GM19324 (cell line): Measurements from ENCODE around the gene CNGA4.
"Not testable (repeated sequence)": the region's sequence is repeated elsewhere in the genome, so short reads cannot be mapped to it uniquely, and the experiment has no call there.

Experiments
- ATAC-seq: cut with Tn5 transposase; IDR thresholded peaks from one replicate; pipeline ENCODE4 v1.9.1; 2021; ENCODE audit warnings: mild to moderate bottlenecking, moderate library complexity; ENCODE audit not compliant: unreplicated experiment, low FRiP score

CNGA4 gene

DNA sequence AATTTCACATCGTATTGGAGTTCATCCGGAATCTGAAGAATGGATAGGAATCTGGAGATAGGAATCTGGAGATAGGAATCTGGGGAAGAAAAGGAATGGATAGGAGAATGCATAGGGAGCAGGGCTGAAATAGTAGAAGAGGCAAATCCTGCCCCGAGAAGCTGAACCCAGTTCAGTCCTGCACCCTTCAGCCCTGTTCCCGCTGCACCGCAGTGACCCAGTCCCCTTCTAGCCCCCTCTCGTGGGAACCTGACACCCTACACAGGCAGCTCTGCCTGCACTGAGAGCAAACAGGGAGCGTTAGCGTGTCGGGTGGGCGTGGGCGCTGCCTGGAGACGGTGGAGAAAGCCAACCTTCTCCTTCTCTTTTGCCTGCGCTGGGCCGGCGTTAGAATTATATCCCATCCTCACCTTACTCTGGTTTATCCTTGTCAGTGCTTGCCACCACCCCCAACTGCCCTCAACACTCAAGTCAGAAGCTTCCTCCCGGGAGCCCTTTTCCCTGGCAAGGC is 19.7 kb downstream of the CNGA4 start:
- no peak for ATAC-seq

DNA sequence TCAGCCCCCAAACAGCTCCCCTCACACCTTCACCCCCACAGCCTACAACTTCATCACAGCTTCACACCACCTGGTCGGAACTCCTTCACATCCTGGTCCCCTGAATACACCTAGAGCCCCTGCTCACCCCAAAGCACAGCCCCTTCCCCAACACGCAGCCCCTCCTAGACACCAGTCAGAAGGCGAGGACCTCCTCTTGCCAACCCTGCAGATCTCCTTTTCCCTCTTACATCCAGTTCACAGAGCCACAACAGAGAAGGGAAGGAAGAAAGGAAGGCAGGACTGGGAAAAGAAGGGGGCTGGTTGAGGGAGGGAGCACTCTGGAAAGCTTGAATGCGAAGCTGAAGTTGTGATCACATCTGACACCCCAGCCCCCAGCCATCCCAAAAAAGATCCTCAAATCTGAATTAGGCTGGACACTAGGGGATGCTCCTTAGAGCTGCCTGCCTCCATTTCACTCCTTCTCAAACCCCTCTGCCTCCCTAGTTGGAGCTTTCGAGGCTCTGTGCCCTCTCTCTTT is 21.4 kb downstream of the CNGA4 start:
- no peak for ATAC-seq

DNA sequence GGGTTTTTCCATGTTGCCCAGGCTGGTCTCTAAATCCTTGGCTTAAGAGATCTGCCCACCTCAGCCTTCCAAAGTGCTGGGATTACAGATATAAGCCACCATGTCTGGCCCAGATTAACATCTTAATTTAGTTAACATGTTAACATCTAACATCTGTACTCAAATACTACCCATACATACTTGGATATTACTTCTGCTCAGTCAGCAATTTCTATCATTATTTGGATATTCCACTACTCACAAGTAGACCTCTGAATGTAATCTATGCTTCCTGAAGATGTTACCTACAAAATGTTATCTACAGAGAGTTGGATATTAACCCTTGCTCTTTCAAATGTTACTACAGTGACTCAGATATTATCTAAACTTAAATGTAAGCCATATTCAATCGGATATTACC is 24.8 kb downstream of the CNGA4 start:
- no peak for ATAC-seq

DNA sequence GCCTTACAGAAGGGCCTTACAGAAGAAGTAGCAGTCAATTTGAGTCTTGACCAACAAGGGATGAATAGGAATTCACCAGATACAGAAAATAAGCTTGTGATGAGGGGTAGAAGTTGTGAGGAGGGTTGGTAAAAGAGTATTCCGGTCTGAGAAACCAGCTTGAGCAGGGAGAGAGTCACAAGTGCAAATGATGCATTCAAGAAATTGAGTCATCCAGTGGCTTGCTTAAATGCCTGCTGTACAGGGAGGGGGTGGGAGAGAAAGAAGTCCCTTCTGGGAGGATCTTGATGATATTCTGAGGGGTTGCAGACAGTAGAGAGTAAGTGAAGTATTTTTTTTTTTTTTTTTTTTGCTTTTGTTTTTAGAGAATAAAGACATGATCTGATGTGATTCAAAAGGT is 29.9 kb downstream of the CNGA4 start:
- ATAC-seq, result no peak

DNA sequence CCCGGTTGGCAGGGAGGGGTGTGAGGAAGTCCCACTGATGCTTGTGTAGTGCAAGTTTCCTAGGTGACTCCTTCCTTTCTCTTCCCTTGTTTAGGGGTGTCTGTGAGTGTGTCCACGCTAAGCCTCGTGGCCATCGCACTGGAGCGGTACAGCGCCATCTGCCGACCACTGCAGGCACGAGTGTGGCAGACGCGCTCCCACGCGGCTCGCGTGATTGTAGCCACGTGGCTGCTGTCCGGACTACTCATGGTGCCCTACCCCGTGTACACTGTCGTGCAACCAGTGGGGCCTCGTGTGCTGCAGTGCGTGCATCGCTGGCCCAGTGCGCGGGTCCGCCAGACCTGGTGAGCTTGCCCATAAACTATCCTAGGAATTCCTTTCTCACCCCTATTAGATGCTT is 31.1 kb downstream of the CNGA4 start:
- ATAC-seq, result no peak

DNA sequence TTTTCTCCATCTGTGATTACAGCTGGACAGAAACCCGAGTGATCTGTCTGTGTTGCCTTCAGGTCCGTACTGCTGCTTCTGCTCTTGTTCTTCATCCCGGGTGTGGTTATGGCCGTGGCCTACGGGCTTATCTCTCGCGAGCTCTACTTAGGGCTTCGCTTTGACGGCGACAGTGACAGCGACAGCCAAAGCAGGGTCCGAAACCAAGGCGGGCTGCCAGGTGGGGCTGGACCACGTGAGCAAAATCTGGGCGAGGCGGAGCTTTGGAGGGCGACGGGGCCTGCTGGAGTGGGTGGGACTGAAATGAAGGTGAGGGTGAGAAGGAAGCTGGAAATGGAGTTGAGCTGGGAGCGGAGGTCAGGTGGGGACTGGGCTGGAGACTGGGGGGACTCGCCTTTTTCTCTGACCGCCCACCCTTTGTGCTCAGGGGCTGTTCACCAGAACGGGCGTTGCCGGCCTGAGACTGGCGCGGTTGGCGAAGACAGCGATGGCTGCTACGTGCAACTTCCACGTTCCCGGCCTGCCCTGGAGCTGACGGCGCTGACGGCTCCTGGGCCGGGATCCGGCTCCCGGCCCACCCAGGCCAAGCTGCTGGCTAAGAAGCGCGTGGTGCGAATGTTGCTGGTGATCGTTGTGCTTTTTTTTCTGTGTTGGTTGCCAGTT is 31.8 kb downstream of the CNGA4 start:
- no peak for ATAC-seq

DNA sequence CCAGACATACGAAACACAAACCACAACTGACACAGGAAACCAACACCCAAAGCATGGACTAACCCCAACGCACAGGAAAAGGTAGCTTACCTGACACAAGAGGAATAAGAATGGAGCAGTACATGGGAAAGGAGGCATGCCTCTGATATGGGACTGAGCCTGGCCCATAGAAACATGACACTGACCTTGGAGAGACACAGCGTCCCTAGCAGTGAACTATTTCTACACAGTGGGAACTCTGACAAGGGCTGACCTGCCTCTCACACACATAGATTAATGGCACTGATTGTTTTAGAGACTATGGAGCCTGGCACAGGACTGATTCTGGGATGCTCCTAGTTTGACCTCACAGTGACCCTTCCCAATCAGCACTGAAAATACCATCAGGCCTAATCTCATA is 32.7 kb downstream of the CNGA4 start:
- ATAC-seq, result no peak

DNA sequence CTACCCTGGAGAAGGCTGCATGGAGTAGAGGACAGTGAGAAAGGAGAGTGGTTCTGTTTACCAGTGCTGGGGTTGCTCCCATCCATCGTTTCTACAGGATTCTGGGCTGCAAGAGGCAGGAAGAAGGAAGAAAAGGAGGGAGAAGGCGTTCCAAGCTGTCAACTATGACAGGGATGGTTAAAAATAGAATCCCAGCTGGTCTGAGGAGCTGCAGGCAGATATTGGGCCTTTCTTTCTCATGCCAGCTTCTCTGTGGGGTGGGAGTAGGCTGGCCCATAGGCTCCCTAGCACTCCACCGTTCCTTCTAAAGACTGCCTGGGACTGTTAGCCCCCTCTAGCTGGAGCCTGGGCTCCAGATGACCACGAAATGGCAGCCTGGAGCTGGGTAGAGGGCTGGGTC is 34.3 kb downstream of the CNGA4 start:
- no peak for ATAC-seq

DNA sequence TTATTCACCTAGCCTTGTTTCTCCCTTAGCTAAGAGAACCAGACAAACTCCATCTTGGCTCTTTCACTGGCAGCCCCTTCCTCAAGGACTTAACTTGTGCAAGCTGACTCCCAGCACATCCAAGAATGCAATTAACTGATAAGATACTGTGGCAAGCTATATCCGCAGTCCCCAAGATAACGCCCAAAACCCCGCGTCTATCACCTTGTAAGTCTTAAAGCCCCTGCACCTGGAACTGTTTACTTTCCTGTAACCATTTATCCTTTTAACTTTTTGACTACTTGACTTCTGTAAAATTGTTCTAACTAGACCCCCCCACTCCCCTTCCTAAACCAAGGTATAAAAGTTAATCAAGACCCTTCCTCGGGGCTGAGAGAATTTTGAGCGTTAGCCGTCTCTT is 41.9 kb downstream of the CNGA4 start:
- not testable (repeated sequence) for ATAC-seq

DNA sequence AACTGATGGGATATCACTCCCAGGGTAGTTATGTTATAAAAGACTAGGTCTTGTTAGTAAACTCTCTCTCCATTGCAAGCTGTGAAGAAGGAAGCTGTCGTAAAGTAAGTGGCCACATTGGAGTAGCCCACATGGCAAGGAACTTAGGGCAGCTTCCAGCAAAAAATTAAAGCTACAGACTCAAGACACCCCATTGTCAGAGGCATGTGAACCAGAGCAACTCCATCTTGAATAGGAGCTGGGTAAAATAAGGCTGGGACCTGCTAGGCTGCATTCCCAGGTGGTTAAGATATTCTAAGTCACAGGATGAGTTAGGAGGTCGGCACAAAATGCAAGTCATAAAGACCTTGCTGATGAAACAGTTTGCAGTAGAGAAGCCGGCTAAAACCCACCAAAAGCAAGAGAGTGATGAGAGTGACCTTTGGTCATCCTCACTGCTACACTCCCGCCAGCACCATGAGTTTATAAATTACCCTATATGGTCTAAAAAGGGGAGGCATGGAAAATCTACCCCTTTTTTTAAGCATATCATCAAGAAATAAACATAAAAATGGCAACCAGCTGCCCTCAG is 44.6 kb downstream of the CNGA4 start:
- no peak for ATAC-seq

DNA sequence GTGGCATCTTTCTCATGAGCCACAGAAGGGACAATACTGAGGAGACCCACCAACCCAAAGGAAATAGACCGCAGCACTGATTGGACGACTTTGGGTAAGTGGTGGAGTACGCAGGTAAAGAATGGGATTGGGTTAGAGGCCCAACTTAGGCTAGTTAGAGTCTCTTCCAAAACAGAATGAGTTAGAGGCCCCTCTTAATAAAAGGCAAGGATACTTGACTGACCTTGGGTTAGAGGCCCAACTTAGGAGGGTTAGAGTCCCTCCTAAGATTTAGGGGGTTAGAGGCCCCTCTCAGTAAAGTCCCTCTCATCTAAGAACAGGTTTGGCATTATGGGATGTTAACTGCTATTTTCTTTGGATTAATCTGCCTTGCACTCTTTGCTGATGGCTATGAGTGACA is 45.4 kb downstream of the CNGA4 start:
- no peak for ATAC-seq

DNA sequence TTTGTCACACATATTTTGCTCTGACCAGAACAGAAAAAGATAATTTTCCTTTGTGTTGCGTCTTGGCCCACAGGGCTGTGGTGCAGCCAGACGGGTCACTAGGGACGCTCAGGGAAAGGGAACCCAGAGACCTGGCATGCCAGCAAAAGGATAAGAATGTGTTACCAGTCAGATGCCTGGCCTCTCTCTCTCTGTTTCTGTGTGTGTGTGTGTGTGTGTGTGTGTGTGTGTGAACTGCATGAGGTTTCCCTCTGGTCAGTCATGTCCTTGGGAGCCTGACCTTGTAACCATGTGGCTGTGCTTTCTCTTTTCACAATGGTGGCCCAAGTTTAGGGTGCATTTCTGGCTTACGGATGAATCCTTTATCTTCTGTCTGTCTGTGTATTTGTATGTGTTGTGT is 46.1 kb downstream of the CNGA4 start:
- ATAC-seq, result no peak
